Esophagus squamous epithelium (tissue), 5 donors: ENCODE data around the gene LSP1. TPM values are rescaled to one million over a fixed set of nuclear protein-coding genes. Genes with fewer than 3 reads are reported as not detected.
A peak's percentile ranks its signal among the peaks of the same experiment; 100 is the strongest.

Source experiments
- DNase-seq: peaks from one replicate; lab custom pipeline; 2025; lab: John Stamatoyannopoulos, UW
- H3K27ac ChIP-seq, 4 donors: fragments of 200-600 bp; sonication (generic); one replicate each; pipeline ENCODE4 v1.5.1; 2016 to 2019; ENCODE audit warnings: mild to moderate bottlenecking in 1 of 4
- H3K27me3 ChIP-seq, 4 donors: fragments of 200-600 bp; sonication (generic); 1 replicate in 3 of 4; 2 replicates in 1 of 4; pipeline versions ENCODE4 v1.5.1 to v1.6.0; 2017 to 2021; ENCODE audit warnings: antibody characterized with exemption in 1 of 4
- H3K36me3 ChIP-seq, 3 donors: fragments of 200-600 bp; sonication (generic); one replicate each; pipeline ENCODE4 v1.5.1; 2016 to 2019
- H3K4me1 ChIP-seq, 3 donors: fragments of 200-600 bp; sonication (generic); one replicate each; pipeline ENCODE4 v1.5.1; 2017 to 2019
- H3K4me3 ChIP-seq, 4 donors: fragments of 200-600 bp; sonication (generic); 1 replicate in 3 of 4; 2 replicates in 1 of 4; pipeline ENCODE4 v1.5.1; 2016 to 2019; ENCODE audit warnings: mild to moderate bottlenecking in 2 of 4, moderate library complexity in 1 of 4
- H3K9me3 ChIP-seq, 3 donors: fragments of 200-600 bp; sonication (generic); one replicate each; pipeline ENCODE4 v1.5.1; 2016 to 2019
- CTCF ChIP-seq, 6 experiments: fragments of 450-650 bp in 4 of 6; fragments of 200-600 bp in 2 of 6; sonication (generic) in 2 of 6; IDR thresholded peaks; one replicate each; pipeline ENCODE4 v1.5.1; 2016 to 2019; ENCODE audit warnings: antibody characterized with exemption in 6 of 6, mild to moderate bottlenecking in 4 of 6, moderate library complexity in 4 of 6
- POLR2A ChIP-seq, 4 donors: fragments of 450-650 bp; IDR thresholded peaks; one replicate each; pipeline ENCODE4 v1.6.1; 2017; ENCODE audit warnings: antibody characterized with exemption in 4 of 4, mild to moderate bottlenecking in 4 of 4, moderate library complexity in 3 of 4
- WGBS, 2 donors: methylation state at CpG; one replicate each; pipeline ENCODE4 v1.1.5; 2018; 5-methylcytosine and 5-hydroxymethylcytosine counted together
- intact Hi-C: fragments of 100-400 bp; cut with DNase I; formaldehyde crosslinking; loops from one replicate; pipeline ENCODE4 v1.15.0; 2022
- total RNA-seq, 4 donors: library from RNA; depleted of rRNA; stranded (reverse); fragments of >200 nt; gene quantifications; one replicate each; pipeline ENCODE4 v1.1.0, GENCODE V29; 2016
- donor health status: DM: yes; HTN: yes; CAD: no.

LSP1 gene
- total RNA-seq, 4 donors from 2014 or later, result 23.3 to 75.9 (median 46.4) TPM

- TF ChIP-seq CTCF (IDR thresholded peaks at IDR 0.05), result no peak
- no peak for TF ChIP-seq POLR2A (IDR thresholded peaks at IDR 0.05)
- Histone ChIP-seq H3K9me3 (no peaks in the 10 kb centered on the region), H3K27me3 (no peaks in the 10 kb centered on the region), H3K27ac (no peak overlapping the region), H3K36me3 (no peaks in the 10 kb centered on the region), H3K4me1 (peaks cover 7 to 53% (median 9%) of the 10 kb centered on the region in 3 donors), H3K4me3 (no peak overlapping the region)
- intact Hi-C loops, result loop anchor here (10.0 kb wide), 1 partner anchor 76 kb away; no protein-coding TSS in a partner anchor
- DNase-seq, result no peak
- WGBS, 2 donors, result 89 to 92% methylated on average over 12 to 16 of the region's 19 CpGs
Observed at GRCh38 chr11:1848640-1849430, 4.0 kb upstream of the LSP1 start.

GRCh38 chr11:1851468-1852180 is 1.3 kb upstream of the LSP1 start:
- TF ChIP-seq POLR2A (IDR thresholded peaks at IDR 0.05), result no peak
- TF ChIP-seq CTCF (IDR thresholded peaks at IDR 0.05), result no peak
- WGBS, 2 donors, result 85 to 94% methylated on average over 2 to 4 of the region's 21 CpGs
- no peak overlapping the region for H3K4me3 ChIP-seq
- H3K4me1 ChIP-seq, result peaks cover 0 to 44% (median 7%) of the 10 kb centered on the region in 3 donors
- no peak for DNase-seq
- H3K36me3 ChIP-seq, result no peaks in the 10 kb centered on the region
- H3K27ac ChIP-seq, result peak overlapping the region in 3 of 4 donors; percentile 19 to 78 (median 67)
- no peaks in the 10 kb centered on the region for H3K9me3 ChIP-seq
- no peaks in the 10 kb centered on the region for H3K27me3 ChIP-seq
- intact Hi-C loops, result no loop called here

- Histone ChIP-seq H3K4me3 (no peak overlapping the region), H3K36me3 (no peaks in the 10 kb centered on the region), H3K27me3 (no peaks in the 10 kb centered on the region), H3K27ac (peak overlapping the region in 3 of 4 donors; percentile 19 to 69 (median 67)), H3K4me1 (peaks cover 0 to 51% (median 7%) of the 10 kb centered on the region in 3 donors), H3K9me3 (no peaks in the 10 kb centered on the region)
- 70 to 72% methylated on average over 9 to 12 of the region's 25 CpGs for WGBS, 2 donors
- TF ChIP-seq POLR2A (IDR thresholded peaks at IDR 0.05), result no peak
- no peak for TF ChIP-seq CTCF (IDR thresholded peaks at IDR 0.05)
- DNase-seq, result no peak
- intact Hi-C loops, result no loop called here
Observed at GRCh38 chr11:1852271-1852876, 510 bp upstream of the LSP1 start.

- Histone ChIP-seq H3K9me3 (no peaks in the 10 kb centered on the region), H3K27ac (peak overlapping the region in 3 of 4 donors; percentile 47 to 67 (median 51)), H3K4me1 (peaks cover 0 to 48% (median 7%) of the 10 kb centered on the region in 3 donors), H3K27me3 (no peaks in the 10 kb centered on the region), H3K36me3 (no peaks in the 10 kb centered on the region), H3K4me3 (peak overlapping the region; percentile 15 to 58 (median 36))
- no peak for DNase-seq
- intact Hi-C loops, result no loop called here
- WGBS, 2 donors, result 50 to 100% methylated on average over 1 to 2 of the region's 19 CpGs
- TF ChIP-seq POLR2A (IDR thresholded peaks at IDR 0.05) (no peak), CTCF (IDR thresholded peaks at IDR 0.05) (no peak)
Observed at GRCh38 chr11:1853376-1854131, 670 bp downstream of the LSP1 start.
